Measurements from ENCODE around the gene FHIT.
"Not testable (repeated sequence)": the region's sequence is repeated elsewhere in the genome, so short reads cannot be mapped to it uniquely, and the experiment has no call there.

FHIT gene

DNA sequence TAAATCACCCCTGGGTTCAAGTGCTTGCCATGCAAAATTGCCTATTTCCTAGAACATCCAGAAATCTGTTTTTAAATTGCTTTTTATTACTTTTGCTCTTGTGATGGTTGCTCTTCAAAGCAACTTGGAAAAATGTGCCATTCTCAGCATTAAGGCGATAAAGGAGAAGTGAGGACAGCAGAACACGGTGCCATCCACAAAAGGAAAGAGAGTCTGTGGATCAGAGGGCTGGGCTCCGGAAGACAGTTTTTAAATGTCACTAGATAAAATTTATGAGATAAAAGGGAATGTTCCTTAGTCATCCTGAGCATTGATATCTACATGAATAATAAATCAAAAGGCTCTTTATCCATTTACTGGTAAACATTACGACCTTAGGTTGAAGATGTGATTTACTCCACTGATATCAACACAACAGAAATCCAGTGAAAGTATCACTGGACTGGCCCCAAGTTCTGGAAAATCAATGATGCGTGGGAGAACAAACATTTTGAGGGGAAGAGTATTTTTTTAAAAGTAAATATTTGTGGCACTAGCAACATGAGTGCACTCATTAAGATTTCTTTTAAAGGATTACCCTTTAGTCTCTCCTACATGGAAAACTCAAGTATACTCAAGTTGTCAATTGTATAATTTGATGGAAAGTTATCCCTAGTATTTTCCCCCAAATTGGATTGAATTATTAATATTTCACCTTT is 554.7 kb downstream of the FHIT start:
- no peak for DNase-seq

DNA sequence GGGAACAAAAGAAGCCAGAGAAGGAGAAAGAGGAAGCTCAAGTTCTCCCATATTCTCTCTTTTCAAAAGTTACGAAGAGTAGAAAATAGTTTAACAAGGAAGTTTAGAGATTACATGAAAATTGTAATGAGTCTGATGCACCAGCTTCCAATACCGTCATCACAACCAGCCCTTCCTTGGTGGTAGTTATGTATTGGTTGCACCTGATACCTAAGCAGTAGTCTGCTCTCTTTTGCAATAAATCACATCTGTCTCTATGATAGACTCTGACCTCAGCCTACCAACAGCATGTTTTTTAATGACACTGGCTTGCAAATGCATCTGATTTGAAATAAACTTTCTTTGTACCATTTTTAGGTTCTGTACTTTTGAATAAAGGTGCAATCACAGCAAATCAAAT is 575.8 kb downstream of the FHIT start:
- no peak for DNase-seq

DNA sequence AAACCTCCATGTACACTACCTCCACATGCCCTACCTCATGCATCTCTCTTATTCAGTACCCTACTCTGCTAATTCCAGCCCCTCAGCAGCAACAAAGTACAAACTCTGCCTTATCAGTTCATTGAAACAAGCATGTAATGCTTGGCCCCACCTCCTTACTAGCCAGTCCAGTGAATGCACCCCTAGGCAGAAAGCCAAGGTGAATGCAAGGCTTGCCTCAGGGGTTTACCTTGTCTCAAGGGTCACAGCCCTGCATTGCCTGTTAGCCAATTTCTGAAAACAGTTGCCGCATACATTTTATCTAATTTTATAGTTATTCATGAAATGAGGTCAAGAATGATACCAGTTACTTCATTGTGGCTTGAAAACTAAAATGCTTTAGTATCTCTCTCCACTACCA is 576.4 kb downstream of the FHIT start:
- DNase-seq, result no peak

DNA sequence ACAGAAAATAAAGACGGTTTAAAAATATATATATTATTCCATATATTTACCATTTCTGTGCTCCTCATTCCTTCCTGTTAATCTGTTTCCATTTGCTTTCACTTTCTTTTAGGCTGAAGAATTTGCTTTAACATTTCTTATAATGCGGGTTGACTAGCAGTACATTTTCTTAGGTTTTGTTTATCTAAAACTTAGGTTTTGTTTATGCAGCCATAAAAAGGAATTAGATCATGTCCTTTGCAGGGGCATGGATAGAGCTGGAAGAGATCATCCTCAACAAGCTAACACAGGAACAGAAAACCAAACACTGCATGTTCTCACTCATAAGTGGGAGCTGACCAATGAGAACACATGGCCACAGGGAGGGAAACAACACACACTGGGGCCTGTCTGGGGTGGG is 578.1 kb downstream of the FHIT start:
- DNase-seq, result no peak

DNA sequence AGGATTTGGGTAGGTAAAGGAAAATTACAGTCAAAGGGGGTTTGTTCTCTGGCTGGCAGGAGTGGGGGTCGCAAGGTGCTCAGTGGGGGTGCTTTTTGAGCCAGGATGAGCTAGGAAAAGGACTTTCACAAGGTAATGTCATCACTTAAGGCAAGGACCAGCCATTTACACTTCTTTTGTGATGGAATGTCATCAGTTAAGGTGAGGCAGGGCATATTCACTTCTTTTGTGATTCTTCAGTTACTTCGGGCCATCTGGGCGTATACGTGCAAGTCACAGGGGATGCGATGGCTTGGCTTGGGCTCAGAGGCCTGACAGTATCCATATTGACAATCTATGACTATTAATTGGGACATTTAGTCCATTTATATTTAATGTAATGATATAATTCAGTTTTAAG is 578.9 kb downstream of the FHIT start:
- DNase-seq, result not testable (repeated sequence)

DNA sequence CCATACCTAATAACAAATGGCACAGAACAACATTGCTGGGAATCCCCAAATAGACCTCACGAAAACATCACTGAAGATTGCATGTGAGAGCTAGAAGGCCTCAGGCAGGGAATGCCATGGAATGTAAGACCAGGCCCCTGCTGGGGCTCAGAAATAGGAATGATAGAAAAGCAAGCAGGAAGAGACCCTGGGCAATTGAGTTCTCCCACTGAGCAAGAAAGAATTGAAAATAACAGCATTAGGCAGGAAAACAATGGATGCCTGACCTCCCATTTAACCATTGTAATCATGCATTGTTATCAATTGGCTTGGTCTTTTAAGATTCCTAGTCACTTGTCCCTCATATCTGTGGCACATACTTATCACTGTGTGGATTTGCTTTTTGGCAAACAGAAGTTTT is 581.6 kb downstream of the FHIT start:
- no peak for DNase-seq

DNA sequence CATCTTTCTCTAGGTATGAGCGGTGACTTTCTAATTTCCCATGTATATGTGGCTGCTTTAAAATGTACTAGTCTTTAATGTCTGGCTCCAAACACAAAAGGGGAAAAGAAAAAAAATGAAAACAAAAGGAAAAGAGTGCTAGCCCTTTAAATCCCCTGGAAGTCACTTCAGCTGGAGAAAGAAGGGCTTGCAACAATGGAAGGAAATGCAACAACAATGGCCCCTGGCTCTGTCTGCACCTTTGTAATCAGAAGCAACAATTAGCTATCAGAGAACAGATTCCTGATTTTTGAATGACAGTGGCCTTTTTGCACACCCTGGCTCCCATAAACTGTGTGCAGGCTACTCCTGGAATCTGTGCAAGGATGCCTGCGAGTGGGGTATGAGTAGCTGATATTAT is 591.2 kb downstream of the FHIT start:
- DNase-seq, result no peak

DNA sequence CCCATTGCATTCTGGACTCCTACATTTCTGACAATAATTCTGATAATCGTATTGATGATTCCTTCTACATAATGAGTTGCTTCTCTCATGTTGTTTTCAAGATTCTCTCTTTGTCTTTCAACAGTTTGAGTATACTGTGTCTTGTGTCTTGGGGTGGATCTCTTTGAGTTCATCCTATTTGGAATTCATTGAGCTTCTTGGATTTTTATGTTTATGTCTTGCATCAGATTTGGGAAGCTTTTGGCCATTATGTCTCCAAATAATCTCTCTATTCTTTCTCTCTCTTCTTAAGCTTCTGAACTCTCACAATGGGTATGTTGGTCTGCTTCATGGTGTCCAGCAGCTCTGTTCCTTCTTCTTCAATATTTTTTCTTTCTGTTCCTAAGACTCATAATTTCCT is 592.2 kb downstream of the FHIT start:
- no peak for DNase-seq

DNA sequence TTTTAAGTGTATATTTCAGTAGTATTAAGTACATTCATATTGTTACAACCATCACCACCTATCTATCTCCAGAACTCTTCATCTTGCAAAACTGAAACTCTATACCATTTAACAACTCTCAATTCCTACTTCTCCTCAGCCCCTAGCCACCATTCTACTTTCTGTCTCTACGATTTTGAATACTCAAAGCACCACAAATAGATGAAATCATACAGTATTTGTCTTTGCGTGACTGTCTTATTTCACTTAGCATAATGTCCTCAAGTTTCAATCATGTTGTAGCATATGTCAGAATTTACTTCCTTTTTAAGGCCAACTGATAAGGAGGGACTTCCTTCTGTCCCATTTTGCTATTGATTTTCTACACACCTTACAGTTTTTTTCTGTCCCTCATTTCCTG is 593.3 kb downstream of the FHIT start:
- no peak for DNase-seq

DNA sequence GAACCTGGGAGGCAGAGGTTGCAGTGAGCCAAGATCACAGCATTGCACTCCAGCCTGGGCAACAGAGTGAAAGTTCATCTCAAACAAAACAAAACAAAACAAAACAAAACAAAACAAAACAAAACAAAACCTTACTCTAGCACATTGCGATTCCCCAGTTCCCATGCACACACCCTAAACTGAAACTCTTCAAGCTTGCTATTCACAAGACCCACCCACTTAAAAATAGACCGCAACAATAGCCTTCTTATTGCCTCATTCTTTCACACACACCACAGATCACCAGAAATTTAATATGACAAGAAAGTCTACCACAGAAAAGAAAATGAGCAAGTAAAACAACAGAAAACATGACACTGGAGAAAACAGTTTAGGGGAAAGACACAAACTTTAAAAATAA is 598.4 kb downstream of the FHIT start:
- DNase-seq, result no peak

DNA sequence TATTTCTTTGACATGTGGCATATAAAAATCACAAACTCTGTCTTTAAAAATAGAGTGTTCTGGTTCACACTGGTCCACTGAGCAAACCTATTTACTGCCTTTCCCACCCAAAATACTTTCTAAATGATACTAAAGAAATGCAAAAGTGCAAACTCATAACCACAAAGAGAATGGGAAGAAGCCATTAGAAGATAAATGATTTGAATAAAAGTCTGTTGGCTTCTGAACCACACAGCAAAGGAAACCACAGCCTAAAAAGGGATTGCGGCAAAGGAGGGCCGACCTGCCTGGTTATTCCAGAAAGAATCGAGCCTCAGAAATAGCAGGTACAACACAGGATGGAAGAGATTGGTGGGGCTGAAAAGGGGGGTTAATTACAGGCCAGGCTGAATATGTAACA is 599.5 kb downstream of the FHIT start:
- no peak for DNase-seq

DNA sequence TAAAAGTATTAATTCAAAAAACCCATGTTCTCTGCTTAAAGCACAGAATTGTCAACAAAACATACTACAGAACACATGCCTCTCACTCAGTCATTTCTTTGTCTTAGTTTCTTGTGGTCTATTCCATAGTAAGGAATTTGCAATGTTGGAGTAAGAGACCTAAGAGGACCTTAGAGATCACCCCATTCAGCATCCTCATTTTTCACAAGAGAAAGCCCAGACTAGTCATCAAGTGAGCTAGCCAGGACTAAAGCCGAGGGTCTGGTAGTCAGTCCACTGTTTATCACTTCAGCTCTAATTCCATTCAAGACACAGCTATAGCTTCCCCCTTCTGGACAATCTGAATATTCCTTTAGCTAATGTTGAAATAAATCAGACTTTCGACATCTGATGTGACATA is 601.1 kb downstream of the FHIT start:
- DNase-seq, result no peak

DNA sequence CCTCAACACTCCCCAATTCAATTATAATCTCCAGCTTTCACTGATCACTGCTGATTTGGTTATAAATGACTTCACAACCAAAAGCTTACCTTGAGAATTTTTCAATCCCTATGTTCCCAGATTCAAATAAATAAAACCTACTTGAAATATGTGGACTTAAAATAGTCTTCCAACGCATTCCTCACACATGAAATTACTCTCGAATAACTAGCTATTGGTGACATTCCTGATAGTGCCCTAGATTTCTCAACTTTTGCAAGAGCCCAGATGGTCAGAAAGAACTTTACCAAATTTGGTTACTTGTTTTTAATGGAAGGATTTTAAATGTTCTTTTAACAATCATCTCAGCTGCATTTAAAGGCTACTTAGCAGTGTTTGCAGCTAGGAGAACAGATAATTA is 605.5 kb downstream of the FHIT start:
- DNase-seq, result no peak

DNA sequence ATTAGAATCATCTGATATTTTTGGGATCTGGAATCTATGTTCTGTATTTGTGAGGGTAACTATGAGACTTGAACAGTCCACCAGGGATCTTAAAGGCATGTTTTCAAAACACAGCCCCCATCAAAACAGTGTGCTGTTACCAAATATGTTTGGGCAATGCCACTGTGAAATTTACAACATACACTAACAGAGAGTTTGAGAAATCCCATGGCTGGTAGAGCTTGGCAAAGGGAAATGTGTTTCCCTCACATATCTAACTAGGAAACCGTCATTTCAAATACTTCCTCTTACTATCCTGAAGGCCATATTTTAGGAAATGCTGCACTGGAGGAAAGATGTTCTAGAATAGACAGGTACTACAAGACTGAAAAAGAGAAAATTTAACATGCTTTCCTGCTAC is 607.4 kb downstream of the FHIT start:
- no peak for DNase-seq

DNA sequence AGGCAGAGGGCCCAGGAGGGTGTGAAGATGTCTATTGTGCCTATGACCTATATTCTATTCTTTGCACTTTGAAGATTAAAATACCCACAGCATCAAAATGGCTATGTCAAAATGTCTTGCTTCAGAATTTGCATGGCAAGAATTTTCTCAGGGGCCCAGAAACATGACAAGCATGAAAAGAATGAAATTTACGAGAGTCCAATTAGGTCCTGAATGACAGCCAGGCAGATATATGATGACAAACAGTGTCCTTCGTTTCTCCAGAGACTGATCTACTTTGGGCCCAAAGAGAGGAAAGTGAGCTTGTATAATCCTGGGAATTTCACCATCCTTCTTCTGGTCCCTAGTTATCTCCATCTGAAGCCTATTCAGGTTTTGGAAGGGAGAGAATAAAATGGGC is 609.9 kb downstream of the FHIT start:
- no peak for DNase-seq

DNA sequence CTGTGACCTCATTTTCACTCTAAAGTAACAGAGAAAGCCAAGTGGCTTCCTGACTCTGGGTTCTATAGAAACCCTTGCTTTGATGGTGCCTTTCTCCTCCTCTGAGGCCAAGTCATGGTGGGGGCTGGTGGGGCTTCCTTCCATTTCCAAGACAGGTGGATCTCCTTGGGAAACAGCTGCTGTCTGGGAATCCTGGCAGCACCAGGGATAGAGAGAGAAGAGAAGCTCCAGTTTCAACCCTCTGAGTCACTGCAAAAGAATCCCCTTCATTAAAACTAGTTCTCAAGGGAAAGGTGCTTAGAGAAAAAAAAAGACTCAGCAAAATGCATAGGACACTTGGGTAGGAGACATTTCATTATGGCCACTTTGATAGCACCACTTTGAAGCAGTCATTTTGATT is 614.4 kb downstream of the FHIT start:
- DNase-seq, result no peak

DNA sequence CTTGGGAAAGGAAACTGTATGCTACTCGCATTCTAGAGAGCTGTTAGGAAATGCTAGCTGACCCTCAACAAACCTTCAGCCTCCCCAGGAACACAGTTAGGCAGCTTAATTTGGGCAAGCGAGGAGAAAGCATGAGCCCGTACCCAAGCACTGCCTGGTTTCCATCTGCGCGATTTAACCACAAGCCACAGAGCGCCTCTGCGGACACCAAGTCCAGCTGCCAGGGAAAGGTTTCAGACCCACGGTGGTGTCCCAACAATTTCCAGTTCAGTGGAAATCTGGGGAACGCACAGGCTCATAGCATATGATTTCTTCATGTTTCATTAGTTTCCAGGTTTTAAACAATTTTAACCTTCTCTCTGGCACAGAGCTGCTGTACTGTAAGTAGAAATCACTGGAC is 617.6 kb downstream of the FHIT start:
- no peak for DNase-seq

DNA sequence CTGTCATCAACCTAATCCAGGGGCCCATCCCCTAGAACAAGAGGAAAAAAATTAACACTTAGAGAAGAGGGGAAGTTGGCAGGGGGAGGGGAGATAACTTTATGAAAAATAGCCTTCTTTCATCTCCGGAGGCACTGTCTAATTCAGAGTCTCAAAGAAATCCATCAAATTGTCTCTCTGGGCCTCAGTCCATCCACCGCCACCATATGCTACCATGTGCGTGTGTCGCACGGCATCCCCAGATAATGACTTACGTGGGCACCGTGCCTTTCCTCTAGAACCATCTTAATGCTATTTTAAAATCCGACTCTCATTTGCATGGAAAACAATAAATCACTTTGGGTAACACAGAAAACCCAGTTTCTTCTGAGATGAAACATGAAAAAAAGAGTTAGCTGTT is 619.7 kb downstream of the FHIT start:
- no peak for DNase-seq

DNA sequence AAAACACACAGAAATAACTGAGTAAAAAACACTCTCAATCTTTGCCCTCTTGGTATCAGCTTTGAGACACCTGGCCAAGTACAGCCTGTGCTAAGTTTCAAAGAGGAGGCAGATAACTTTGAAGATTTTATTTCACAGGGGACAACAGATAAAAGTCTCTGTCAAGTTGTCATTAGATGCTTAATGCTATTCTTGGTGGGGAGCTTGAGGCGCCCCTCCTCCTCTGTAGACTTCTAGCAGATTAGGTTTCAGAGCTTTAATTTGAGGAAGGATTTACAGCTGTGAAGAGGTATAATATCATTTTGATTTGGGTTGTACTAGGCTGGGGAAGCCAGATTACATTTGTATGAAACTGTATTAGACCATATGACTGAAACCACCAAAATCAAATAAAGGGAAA is 620.3 kb downstream of the FHIT start:
- DNase-seq, result no peak

DNA sequence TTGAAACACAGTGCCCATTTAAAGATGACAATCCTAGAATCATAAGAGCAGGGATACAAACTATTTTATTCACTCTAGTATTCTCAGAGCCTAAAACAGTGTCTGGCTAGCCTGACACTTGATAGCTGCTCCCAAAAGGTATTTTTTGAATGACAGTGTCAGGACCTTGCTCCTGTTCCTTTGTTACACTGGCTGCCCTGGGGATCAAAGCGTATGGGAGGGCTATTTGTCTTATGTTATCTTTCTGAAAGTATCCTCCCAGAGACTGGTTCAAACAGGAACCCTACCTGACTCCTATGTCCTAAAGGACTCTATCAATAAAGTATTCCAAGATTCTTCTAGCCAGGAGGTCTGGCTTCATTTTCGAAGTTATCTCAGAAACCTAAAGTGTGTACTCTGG is 621.4 kb downstream of the FHIT start:
- DNase-seq, result no peak

DNA sequence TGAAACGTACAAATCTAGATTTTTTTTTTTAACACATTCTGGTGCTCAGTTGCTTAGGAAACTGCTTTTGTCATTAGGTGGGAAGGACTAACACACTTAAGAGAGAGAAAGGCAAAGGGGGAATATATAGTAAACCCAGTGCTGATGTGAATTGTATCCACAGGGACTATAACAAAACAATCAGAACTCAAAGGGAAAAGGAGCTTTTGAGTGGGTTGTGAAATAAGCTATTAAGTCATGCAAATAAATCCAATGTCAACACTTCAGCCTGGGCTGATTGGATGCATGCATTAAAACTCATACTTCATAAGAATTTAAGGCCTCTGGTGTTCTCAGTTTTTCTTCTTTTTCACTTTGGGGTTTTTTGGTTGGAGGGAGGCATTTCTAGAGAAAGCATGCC is 628.9 kb downstream of the FHIT start:
- DNase-seq, result no peak

DNA sequence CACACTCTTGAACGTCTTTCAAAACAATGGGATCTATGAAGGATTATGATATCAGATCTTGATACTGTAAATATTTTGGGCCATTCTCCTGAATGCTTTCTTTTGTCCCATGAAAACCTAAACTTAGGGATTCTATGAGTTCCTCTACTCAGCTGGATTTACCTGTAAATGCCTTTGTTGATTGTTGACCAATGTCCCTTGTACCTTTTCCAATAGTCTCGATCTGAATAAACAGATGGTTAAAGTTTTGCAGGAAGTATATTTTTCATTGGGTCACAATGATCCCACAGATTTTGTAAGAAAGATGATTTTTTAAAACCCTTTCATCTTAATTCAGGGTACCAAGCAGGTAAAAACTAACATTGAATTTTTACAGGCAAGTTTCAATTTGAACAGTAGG is 634.1 kb downstream of the FHIT start:
- no peak for DNase-seq

DNA sequence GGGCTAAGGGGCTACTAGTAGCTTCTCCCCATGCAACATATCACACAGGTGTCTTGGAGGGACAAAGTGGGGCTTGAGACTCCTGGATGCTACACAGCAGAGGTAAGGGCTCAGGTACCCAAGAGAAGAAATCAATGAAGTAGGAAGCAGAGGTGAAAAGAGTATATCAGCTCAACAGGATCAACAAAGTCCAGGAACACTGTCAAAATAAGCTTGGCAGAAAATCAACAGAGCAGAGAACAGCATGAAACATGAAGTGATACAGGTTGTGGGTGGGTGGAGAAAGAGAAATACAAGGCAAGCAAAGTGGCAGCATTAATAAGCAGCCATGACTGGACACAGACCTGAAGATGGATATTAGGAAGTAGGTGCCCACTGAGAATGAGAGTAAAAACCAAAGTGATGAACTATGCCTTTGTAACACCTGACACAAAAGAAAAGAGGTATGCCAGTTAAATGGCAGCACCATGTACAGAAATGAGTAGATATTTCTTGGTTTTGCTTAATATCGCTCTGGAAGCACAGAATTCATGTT is 637.4 kb downstream of the FHIT start:
- DNase-seq, result no peak

DNA sequence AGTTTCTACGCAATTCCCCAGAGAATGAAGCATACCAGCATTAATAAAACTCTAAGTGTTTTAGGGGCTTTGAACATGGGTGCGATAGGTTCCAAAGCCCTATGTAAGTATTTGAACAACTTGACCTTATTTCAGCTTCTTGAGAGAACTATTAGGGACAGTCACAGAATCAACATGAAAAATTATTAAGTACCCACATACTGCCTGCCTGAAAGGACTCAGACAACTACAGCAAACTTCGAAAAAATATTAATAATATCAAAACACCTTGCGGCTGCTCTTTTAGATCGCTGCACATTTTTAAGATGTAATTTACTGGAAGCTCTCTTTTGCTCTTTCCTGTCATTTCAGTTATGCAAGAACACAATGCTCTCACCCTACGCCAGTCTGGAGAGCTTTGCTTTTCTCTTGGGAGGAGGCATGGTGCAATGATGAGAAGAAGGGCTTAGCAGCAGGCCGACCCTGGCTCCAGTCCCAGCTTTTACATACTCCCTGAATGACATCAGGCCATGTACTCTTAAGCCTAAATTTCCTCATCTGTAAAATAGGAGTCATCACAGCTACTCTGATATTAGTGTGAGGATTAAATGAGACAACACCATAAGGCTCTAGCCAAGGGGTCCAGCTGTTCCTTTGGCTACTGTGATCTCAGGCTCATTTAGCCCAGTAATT is 640.7 kb downstream of the FHIT start:
- DNase-seq, result no peak

DNA sequence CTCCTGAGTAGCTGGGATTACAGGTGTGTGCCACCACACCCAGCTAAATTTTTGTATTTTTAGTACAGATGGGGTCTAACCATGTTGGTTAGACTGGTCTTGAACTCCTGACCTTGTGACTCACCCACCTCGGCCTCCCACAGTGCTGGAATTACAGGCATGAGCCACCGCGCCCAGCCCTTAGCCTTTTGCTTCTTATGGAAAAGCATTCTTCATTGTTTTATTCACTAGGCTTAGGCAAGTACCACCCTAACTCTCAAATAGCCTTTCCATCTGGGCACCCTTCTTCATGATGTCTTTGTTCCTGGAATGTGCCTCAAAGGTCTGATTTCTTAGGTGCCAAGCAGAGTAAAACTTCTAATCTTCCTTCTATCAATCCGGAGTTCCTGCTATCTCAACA is 641.8 kb downstream of the FHIT start:
- no peak for DNase-seq

Data from activated CD4-positive, CD25-positive, alpha-beta regulatory T cell (primary cell).